Skin of body (tissue), 2 donors: ENCODE measurements around the gene CPLANE1. TPM values are rescaled to one million over a fixed set of nuclear protein-coding genes. Genes with fewer than 3 reads are reported as not detected.
"Not testable (repeated sequence)": the region's sequence is repeated elsewhere in the genome, so short reads cannot be mapped to it uniquely, and the experiment has no call there.

Experiments
- DNase-seq: peaks from one replicate; lab custom pipeline; 2025; lab: John Stamatoyannopoulos, UW
- total RNA-seq: library from RNA; depleted of rRNA; stranded (reverse); fragments of >200 nt; gene quantifications from one replicate; pipeline ENCODE4 v1.2.3, GENCODE V29; 2014

The CPLANE1 gene
- total RNA-seq, 1 donor from 2014 or later, result 28.9 TPM

DNA sequence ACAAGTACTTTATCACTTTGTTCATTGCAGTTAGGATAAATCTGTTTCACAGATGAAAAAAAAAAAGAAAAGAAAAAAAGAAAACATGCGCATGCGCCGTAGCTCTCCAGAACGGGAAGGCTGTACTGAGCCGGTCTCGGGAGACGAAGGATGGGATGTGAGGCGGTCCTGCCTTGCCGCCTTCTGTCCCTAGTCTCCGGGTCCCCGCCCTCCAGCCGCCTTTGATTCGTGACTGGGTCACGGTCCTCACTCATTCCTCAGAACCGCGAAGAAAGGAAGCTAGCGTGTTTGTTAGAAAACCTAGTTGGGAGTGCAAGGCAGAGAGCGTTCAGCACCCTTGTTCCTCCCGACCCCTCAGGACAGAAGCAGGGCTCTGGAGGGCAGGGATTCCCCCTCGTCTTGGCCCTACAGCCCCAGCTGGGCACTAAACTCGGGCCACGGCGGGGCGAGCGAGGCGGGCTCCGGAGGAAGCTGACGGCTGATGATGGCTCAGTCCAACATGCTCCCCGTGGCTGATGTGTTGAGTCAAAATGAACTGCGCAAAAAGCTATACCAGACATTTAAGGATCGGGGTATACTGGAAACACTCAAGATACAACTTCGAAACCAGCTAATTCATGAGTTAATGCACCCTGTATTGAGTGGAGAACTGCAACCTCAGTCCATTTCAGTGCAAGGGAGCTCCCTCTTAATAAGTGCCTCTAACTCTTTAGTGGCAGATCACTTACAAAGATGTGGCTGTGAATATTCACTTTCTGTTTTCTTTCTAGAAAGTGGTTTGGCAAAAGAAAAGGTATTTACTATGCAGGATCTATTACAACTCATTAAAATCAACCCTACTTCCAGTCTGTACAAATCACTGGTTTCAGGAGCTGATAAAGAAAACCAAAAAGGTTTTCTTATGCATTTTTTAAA lies 40.0 kb downstream of the CPLANE1 start:
- no peak for DNase-seq

DNA sequence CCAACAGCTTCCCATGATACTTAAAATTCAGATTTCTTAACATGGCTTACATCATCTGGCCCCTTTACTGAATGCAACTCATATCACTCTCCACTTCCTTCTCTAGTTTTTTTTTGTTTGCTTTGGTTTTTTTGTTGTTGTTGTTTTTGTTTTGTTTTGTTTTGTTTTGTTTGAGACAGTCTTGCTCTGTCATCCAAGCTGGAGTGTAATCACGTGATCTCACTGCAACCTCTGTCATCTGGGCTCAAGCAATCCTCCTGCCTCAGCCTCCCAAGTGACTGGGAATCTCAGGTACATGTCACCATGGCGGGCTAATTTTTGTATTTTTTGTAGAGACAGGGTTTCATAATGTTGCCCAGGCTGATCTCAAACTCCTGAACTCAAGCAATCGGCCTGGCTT lies 41.4 kb downstream of the CPLANE1 start:
- no peak for DNase-seq

DNA sequence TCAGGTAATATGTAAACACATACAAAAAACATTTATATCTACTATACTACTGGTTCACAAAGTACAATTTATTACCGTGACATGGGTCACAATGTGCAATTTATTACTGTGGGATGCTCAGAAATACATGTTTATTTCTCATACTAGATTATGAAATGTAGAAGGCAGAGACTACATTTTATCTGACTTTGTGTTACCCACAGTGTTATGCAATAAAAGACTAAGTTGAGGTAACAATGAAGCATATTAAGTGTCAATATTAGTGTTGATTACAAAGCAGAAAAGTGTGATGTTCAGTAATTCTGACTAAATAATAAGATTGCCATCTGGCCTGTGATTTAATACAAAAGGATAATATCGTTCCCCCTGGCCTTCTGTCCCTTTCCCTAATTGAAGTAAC lies 42.4 kb downstream of the CPLANE1 start:
- no peak for DNase-seq

DNA sequence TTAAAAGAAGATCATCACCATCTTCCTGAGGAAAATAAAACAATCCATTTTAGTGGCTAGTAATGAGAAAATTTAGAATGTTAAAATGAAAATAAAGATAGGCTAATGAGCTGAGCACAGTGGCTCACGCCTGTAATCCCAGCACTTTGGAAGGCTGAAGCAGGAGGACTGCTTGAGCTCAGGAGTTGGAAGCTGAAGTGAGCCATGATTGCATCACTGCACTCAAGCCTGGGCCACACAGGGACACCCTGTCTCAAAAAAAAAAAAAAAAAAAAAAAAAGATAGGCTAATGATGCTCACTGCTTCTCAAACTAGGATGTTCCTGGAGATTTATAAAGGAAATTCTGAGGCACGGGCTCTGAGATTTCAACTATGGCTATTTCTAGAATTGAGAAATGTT lies 50.3 kb downstream of the CPLANE1 start:
- no peak for DNase-seq

DNA sequence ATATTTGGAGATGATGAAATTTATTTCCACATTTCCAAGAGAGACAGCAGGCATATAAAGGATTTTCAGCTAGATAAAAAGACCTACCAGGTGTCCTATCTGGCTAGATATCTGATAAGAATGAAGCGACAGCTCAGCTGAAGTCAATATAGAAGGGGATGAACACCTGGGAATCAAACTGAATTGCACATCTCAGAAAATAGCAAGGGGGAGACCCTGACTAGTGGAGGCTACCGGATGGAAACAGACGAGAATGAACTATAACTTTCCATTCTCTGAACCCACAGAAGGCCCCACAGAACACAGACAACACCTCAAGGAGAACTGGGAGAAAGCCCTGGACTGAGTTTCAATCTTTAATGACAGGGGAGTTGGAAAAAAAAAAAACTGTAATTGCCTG lies 51.1 kb downstream of the CPLANE1 start:
- DNase-seq, result no peak

DNA sequence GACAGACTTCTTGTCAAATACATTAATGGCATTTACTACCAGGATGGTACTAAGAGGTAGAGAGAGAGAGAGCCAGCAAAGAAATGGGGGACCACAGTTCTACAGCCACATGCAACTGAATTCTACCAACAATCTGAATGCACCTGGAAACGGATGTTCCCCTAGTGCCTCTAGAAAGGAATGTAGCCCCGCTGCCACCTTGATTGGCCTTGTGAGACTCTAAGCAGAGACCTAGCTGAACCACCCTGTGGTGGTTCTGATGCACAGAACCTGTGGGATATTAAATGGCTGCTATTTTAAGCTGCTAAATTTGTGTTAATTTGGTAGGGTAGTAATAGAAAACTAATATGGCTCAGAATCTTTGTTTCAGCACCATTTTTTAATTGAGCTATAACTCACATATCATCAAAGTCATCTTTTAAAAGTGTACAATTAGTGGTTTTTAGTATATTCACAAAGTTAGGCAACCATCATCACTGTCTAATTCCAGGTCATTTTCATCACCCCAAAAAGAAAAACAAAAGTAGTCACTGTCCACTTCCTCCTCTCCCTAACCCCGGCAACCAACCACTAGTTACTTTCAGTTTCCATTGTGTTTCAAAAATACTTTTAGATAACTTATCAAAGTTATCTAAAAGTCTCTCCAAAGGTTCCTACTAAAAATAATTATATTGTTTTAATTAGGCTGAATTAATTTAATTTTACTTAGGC lies 51.7 kb downstream of the CPLANE1 start:
- DNase-seq, result no peak

DNA sequence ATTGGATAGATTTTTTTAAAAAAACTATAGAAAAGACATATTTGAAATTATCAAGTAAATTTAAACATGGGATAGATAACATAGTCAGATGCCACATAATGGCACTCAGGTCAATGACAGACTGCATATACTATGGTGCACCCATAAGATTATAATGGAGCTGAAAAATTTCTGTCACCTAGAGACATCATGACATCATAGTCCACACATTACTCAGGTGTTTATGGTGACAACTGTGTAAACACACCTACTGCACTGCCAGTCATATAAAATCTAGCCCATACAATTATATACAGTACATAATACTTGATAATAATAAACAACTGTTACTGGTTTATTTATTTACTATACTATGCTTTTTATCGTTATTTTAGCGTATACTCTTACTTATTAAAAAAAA lies 58.6 kb downstream of the CPLANE1 start:
- no peak for DNase-seq

DNA sequence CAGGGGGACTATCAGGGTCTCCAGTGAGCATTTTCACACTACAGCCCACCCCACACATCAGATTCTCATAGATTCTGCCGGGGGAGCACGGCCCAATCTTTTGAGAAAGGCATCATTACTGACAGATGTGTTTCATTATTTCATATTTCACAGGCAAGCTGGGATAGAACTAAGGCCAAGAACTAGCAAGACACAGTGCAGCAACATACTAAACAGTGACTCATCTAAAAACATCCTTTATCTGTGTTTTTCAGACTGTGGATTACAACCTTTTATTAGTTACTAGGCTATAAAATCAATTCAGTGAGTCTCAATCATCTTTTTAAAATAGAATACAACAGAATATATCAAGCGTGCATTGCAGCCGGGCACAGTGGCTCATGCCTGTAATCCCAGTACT lies 59.8 kb downstream of the CPLANE1 start:
- no peak for DNase-seq

DNA sequence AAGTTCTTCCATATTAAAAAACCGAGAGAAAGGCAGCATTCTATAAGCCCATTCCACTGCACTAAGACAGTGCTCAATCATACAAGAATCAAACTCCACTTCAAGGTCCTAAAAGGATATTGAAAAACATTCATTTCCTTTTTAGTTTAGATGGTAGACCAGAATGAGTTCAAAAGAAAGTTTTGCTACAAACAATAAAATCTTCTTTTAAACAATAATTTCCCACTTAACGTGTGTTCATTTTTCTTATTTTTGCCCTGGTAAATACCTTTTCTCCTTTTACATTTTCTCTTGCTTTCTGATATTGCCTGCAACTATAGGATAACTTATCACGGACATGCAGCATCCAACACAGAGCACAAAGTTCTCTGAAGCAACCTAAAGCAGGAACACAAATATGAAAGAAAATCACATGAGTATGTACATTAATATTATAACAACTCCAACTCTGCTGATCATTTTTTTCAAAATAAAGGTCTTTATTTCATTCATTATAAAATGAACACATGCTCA lies 61.7 kb downstream of the CPLANE1 start:
- DNase-seq, result no peak

DNA sequence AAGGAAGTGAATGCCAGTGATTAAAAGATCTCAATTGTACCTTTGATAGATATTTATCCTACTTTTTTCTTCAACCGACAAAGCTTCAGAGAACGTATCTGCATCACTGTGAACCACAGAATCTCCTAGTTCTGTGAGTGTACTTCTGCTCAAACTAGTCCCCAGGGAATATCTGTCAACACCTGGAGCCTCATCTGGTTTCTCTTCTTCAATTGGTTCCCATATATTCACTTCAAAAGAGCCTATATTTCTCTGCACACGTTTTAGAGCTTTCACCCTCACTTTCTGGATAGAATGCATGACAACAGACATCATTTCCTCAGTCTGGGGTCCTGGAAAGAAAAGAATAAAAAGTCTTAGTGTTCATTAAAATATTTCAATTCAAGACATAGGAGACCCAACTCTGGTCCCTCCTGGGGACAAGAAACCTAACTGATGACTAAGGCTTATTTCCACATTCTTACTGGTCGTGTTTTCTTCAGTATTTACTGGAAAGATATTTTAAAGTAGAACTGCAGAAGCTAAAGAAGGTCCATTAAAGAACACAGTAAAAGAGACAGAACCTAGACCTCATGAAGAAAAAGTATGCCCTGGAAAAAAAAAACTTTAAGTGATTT lies 64.3 kb downstream of the CPLANE1 start:
- DNase-seq, result no peak

DNA sequence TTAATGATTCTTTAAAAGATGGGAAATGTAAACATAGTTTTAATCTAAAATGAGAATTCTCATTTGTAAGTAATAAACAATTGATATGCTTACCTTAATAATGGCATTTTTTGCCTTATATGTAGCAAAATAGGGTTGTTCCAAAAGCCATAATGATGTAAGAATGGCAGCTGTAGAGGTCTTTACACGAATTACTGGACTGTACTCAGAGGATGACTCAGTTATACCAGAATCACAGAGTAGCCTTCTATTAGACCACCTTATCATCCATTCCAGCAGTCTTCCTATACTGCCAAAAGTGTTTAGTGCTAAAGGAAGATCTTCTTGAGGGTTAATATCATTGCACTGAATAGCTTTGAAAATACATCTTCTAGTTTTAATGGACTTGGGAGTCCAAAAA lies 66.5 kb downstream of the CPLANE1 start:
- DNase-seq, result no peak

DNA sequence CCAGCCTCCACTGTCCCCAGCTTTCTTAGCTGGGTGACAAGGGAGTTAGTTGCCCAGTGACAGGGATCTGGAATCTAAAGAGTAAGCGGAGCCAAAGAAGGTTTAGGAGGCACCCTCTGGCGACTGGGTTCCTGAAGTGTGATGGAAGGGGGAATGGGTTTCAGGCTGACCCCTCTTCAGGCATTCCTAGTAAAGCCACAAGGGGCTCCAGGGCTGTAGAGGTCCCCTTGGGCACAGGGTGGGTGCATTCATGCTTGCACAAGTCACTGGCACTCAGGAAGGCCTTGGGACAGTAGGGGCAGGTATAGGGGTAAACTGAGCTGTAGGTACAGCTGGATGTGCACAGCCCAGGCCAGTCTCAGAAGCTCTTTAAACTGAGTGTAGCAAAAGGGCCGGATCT lies 74.2 kb downstream of the CPLANE1 start:
- no peak for DNase-seq

DNA sequence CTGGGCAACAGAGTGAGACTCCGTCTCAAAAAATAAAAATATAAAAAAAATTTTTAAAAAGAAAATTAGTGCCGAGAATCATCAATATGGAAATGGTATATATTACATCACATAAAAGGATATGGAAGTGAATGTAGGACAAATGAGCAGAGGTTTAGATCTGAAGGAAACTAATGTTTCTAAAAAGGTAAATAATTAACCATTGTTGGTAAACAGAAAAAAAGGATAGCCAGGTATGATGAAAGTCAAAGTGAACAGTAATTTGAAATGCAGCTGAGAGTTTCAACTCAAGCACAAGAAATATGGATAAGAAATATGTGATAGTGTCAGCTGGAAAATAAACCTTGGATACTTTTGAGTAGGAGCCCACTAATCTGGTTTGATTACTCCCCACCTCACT lies 76.2 kb downstream of the CPLANE1 start:
- DNase-seq, result no peak

DNA sequence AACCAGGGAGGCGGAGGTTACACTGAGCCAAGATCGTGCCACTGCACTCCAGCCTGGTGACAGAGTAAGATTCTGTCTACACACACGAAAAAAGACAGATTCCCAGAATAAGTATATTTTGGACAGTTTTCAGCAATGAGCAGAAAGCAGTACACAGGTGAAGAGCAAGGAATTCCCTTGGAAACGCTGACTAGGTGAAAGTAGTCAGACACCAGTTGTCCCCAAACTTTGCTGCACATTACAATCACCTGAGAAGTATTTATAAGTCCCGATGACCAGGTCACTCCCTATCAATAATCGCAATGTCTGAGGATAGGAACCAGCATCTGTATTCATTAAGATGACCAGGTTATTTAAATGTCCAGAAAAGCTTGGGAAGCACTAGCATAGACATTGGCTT lies 78.3 kb downstream of the CPLANE1 start:
- no peak for DNase-seq

DNA sequence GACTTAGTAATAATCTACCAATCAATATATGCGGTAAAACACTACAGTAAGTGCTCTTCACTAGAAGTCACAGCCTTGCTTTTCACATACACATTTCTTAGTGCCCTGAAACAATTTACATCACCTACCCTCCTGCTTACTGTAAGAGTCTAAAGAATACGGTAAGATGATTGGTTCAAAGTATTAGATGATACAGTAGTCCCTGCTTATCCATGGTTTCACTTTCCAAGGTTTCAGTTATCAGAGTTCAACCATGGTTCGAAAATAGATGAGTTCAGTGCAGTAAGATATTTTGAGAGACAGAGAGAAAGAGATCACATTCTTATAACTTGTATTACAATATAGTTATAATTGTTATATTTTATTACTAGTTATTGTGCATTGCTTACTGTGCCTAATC lies 83.0 kb downstream of the CPLANE1 start:
- DNase-seq, result no peak

DNA sequence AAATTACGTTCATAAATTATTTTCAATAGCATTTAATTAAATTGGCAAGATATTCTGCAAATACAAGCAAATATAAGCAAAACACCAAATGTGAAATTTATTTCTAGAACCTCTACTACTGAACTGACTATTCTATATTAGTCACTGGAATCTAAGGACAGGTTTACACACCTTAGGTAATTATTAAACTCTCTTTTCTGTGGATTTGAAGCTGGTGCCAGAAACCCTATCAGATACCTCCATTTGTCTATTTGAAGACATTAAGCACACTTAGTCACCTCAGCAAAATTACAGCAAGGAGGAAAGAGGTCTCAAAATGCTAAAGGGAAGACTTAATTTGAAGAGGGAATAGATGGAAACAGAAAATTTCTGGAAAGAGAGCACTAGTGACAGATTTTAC lies 83.4 kb downstream of the CPLANE1 start:
- no peak for DNase-seq

DNA sequence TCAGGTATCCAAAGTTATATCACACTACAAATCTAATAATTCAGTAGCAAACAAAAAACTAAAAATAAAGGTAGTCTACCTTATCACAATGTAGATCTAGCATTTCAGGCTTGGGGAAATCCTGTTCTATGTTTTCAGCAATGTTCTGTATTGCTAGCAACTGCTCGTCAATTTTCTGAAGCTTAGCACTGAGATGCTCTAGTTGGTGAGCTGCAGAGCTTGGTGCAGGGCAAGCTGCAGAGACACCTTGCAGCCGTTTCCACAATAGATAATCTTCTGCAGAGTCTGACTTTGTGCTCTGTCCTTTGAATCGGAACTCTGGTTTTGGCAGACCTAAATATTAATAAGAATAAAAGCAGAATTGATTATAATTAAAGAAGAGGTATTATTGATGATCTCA lies 95.5 kb downstream of the CPLANE1 start:
- no peak for DNase-seq

DNA sequence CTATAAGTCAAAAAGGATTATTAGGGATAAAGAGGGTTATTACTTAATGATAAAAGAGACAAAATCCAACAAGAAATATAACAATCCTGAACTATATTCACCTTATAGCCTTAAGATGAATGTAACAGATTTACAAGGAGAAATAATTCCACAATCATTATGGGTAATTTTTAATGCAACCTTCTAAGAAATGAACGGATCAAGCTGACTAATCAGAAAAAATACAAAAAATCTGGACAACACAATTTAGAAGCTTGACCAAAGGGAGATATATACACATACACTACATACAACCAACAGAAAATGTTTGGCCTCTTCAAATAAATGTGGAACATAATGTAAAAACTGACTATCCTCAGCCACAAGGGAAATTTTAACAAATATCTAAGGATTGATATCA lies 102.3 kb downstream of the CPLANE1 start:
- no peak for DNase-seq

DNA sequence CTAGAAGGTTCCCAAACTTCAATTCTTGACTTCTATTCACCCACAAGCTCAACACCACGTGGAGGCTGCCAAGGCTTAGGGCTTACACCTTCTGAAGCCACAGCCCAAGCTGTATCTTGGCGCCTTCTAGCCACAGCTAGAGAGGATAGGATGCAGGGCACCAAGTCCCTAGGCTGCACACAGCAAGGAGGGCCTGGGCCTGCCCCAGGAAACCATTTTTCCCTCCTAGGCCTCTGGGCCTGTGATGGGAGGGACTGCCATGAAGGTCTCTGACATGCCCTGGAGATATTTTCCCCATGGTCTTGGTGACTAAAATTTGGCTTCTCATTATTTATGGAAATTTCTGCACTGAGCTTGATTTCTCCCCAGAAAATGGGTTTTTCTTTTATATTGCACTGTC lies 112.5 kb downstream of the CPLANE1 start:
- no peak for DNase-seq

DNA sequence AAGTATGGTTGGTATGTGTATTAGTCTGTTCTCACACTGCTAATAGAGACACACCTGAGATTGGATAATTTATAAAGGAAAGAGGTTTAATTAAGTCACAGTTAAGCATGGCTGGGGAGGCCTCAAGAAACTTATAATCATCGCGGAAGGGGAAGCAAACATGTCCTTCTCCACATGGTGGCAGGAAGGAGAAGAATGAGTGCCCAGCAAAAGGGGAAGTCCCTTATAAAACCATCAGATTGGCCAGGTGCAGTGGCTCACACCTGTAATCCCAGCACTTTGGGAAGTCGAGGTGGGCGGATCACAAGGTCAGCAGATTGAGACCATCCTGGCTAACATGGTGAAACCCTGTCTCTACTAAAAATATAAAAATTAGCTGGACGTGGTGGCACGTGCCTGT lies 113.9 kb downstream of the CPLANE1 start:
- not testable (repeated sequence) for DNase-seq

DNA sequence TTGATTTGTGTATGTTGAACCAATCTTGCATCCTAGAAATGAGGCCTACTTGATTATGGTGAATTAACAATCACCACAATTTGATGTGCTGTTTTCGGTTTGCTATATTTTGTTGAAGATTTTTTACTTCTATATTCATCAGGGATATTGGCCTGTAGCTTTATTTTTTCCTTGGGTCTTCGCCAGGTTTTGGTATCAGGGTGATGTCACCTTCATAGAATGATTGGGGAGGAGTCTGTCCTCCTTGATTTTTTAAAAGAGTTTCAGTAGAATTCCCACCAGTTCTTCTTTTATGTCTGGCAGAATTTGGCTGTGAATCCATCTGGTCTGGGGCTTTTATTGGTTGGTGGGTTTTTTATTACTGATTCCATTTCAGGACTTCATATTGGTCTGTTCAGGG lies 115.2 kb downstream of the CPLANE1 start:
- DNase-seq, result no peak

DNA sequence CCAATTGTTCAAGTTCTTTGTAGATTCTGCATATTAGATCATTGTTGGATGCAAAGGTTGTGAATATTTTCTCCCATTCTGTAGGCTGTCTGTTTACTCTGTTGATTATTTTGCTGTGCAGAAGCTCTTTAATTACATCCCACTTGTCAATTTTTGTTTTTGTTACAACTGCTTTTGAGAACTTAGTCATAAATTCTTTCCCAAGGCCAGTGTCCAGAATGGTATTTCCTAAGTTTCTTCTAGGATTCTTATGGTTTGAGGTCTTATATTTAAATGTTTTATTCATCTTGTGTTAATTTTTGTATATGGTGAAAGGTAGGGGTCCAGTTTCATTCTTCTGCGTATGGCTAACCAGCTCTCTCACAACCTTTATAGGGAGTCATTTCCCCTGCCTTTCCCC lies 116.5 kb downstream of the CPLANE1 start:
- no peak for DNase-seq
